SK-N-SH (cell line): ENCODE data around the gene PLCG2. TPM values are rescaled to one million over a fixed set of nuclear protein-coding genes. Genes with fewer than 3 reads are reported as not detected.

Experiments used
- CTCF ChIA-PET: fragments of 300-600, 350-600 bp; formaldehyde crosslinking; extraction: SDS; loops from one replicate; lab custom pipeline; 2021; lab: Yijun Ruan, JAX
- POLR2A ChIA-PET: fragments of 350-600 bp; sonication (Branson Sonifier 250); formaldehyde crosslinking; extraction: SDS; loops from one replicate; lab custom pipeline; 2020; ENCODE audit warnings: antibody characterized with exemption, inconsistent platforms; lab: Yijun Ruan, JAX
- DNase-seq: peaks from one replicate; pipeline ENCODE4 v3.0.0; 2012
- H2AFZ ChIP-seq: fragments of 200-600 bp; sonication (generic); 2 replicates; pipeline ENCODE4 v1.8.1; 2016; ENCODE audit warnings: antibody characterized with exemption, mild to moderate bottlenecking, low read depth
- H3F3A ChIP-seq: fragments of 200-600 bp; sonication (generic); replicated peaks from 2 replicates; pipeline ENCODE3; 2016; ENCODE audit warnings: antibody characterized with exemption, mild to moderate bottlenecking; ENCODE audit not compliant: insufficient read depth
- H3K27ac ChIP-seq, 2 experiments: fragments of 200-500 bp in 1 of 2; fragments of 200-600 bp in 1 of 2; sonication (Bioruptor generic) in 1 of 2; sonication (generic), shearing (Covaris generic) in 1 of 2; 2 replicates each; pipeline versions ENCODE4 v1.5.1 to v1.6.1; 2014 to 2016; ENCODE audit warnings: low read depth in 2 of 2, inconsistent platforms in 1 of 2, low read length in 1 of 2, mild to moderate bottlenecking in 1 of 2, mixed read lengths in 1 of 2
- H3K27me3 ChIP-seq: fragments of 200-600 bp; sonication (generic), shearing (Covaris generic); 2 replicates; pipeline ENCODE4 v1.6.1; 2016; ENCODE audit warnings: mixed run types; ENCODE audit not compliant: insufficient read depth
- H3K36me3 ChIP-seq, 2 experiments: fragments of 200-500 bp in 1 of 2; fragments of 200-600 bp in 1 of 2; sonication (Bioruptor generic) in 1 of 2; sonication (generic) in 1 of 2; replicated peaks in 1 of 2; 2 replicates each; pipeline versions ENCODE3 to v1.5.1; 2014 to 2016; ENCODE audit warnings: low read length in 1 of 2, mild to moderate bottlenecking in 1 of 2; ENCODE audit not compliant: insufficient read depth in 2 of 2, control insufficient read depth in 1 of 2
- H3K4me1 ChIP-seq, 2 experiments: fragments of 200-500 bp in 1 of 2; fragments of 200-600 bp in 1 of 2; sonication (Bioruptor generic) in 1 of 2; sonication (generic), shearing (Covaris generic) in 1 of 2; 2 replicates each; pipeline versions ENCODE4 v1.5.1 to v1.6.1; 2014 to 2016; ENCODE audit warnings: low read depth in 1 of 2, low read length in 1 of 2, mixed run types in 1 of 2; ENCODE audit not compliant: insufficient read depth in 2 of 2, control insufficient read depth in 1 of 2
- H3K4me2 ChIP-seq: fragments of 200-600 bp; sonication (generic), shearing (Covaris generic); 2 replicates; pipeline ENCODE4 v1.6.1; 2017; ENCODE audit warnings: mixed run types
- H3K4me3 ChIP-seq, 2 experiments: fragments of 200-500 bp in 1 of 2; fragments of 200-600 bp in 1 of 2; sonication (Bioruptor generic) in 1 of 2; sonication (generic), shearing (Covaris generic) in 1 of 2; 2 replicates each; pipeline versions ENCODE4 v1.5.1 to v1.8.1; 2014 to 2016; ENCODE audit warnings: low read depth in 2 of 2, inconsistent platforms in 1 of 2, low read length in 1 of 2, mild to moderate bottlenecking in 1 of 2, mixed read lengths in 1 of 2, moderate library complexity in 1 of 2
- H3K79me2 ChIP-seq: fragments of 200-600 bp; sonication (generic); 2 replicates; pipeline ENCODE4 v1.8.1; 2017; ENCODE audit warnings: mild to moderate bottlenecking; ENCODE audit not compliant: insufficient read depth
- H3K9ac ChIP-seq: fragments of 200-600 bp; sonication (generic); 2 replicates; pipeline ENCODE4 v1.6.1; 2017; ENCODE audit warnings: mixed run types
- H3K9me2 ChIP-seq: fragments of 200-600 bp; sonication (generic); 2 replicates; pipeline ENCODE4 v1.6.1; 2017; ENCODE audit warnings: mixed run types
- H3K9me3 ChIP-seq: fragments of 200-600 bp; sonication (generic); 2 replicates; pipeline ENCODE4 v1.6.1; 2017; ENCODE audit warnings: mixed run types, mild to moderate bottlenecking, moderate library complexity
- H4K20me1 ChIP-seq: fragments of 200-600 bp; sonication (generic); 2 replicates; pipeline ENCODE4 v1.6.1; 2017; ENCODE audit warnings: mild to moderate bottlenecking, mixed run types; ENCODE audit not compliant: insufficient read depth
- CTCF ChIP-seq: fragments of 200-600 bp; sonication (generic); IDR thresholded peaks from 2 replicates; pipeline ENCODE4 v1.6.1; 2017; ENCODE audit warnings: antibody characterized with exemption, mild to moderate bottlenecking, moderate library complexity
- EP300 ChIP-seq, 2 experiments: IDR thresholded peaks; 2 replicates each; pipeline versions ENCODE4 v1.4.0 to v1.6.1; 2012; ENCODE audit warnings: borderline replicate concordance in 1 of 2, low read depth in 1 of 2, low read length in 1 of 2
- EZH2phosphoT487 ChIP-seq: fragments of 200-600 bp; sonication (generic); IDR thresholded peaks from 2 replicates; pipeline ENCODE4 v1.6.1; 2017; ENCODE audit warnings: low read depth, mixed run types, mild to moderate bottlenecking, antibody characterized with exemption, moderate library complexity, borderline replicate concordance
- FOSL2 ChIP-seq: IDR thresholded peaks from 2 replicates; pipeline ENCODE4 v1.4.0; 2012; ENCODE audit warnings: low read depth, mild to moderate bottlenecking, moderate library complexity, borderline replicate concordance
- JUND ChIP-seq: IDR thresholded peaks from 2 replicates; pipeline ENCODE4 v1.4.0; 2012
- MAX ChIP-seq: IDR thresholded peaks from 2 replicates; pipeline ENCODE4 v1.4.0; 2012; ENCODE audit warnings: low read depth
- MEF2A ChIP-seq: IDR thresholded peaks from 2 replicates; pipeline ENCODE4 v1.4.0; 2012; ENCODE audit warnings: low read depth, borderline replicate concordance
- MXI1 ChIP-seq: IDR thresholded peaks from 2 replicates; pipeline ENCODE4 v1.6.1; 2012; ENCODE audit warnings: mild to moderate bottlenecking, low read depth, low read length, improper control_type of control experiment
- NRF1 ChIP-seq: IDR thresholded peaks from 2 replicates; pipeline ENCODE4 v1.6.1; 2012; ENCODE audit warnings: low read depth, mild to moderate bottlenecking, low read length
- PBX3 ChIP-seq: IDR thresholded peaks from 2 replicates; pipeline ENCODE4; 2012
- RAD21 ChIP-seq: IDR thresholded peaks from 2 replicates; pipeline ENCODE4 v1.6.1; 2012; ENCODE audit warnings: mild to moderate bottlenecking, low read length
- RFX5 ChIP-seq: IDR thresholded peaks from 2 replicates; pipeline ENCODE4 v1.6.1; 2012; ENCODE audit warnings: mild to moderate bottlenecking, improper control_type of control experiment, low read length
- RXRA ChIP-seq: IDR thresholded peaks from 2 replicates; pipeline ENCODE4 v1.4.0; 2012; ENCODE audit warnings: low read depth, mild to moderate bottlenecking, borderline replicate concordance
- TAF1 ChIP-seq: IDR thresholded peaks from 2 replicates; pipeline ENCODE4 v1.6.1; 2012; ENCODE audit warnings: low read depth, mild to moderate bottlenecking, low read length, moderate library complexity, borderline replicate concordance
- TCF12 ChIP-seq: IDR thresholded peaks from 2 replicates; pipeline ENCODE4 v1.4.0; 2012
- TEAD4 ChIP-seq: IDR thresholded peaks from 2 replicates; pipeline ENCODE4 v1.4.0; 2012; ENCODE audit warnings: mild to moderate bottlenecking, borderline replicate concordance; ENCODE audit not compliant: insufficient read depth
- USF2 ChIP-seq: fragments of 150-350 bp; IDR thresholded peaks from 2 replicates; pipeline ENCODE4 v1.6.1; 2017; ENCODE audit warnings: antibody characterized with exemption, low read length, low read depth, borderline replicate concordance
- YY1 ChIP-seq: IDR thresholded peaks from 2 replicates; pipeline ENCODE4 v1.4.0; 2012; ENCODE audit warnings: low read depth, mild to moderate bottlenecking
- ZBTB33 ChIP-seq: IDR thresholded peaks from 2 replicates; pipeline ENCODE4 v1.4.0; 2012; ENCODE audit warnings: low read depth, borderline replicate concordance
- WGBS: methylation state at CpG from one replicate; pipeline ENCODE4 v1.1.6; 2017; ENCODE audit warnings: low lambda C conversion rate; 5-methylcytosine and 5-hydroxymethylcytosine counted together
- polyA plus RNA-seq, 3 experiments: library from polyadenylated mRNA; depleted of rRNA; stranded (reverse); fragments of >200 nt; gene quantifications; 2 replicates each; pipeline ENCODE4 v1.2.3, GENCODE V29; 2012

Gene PLCG2
- polyA plus RNA-seq, 1 of the 3 experiments (the other 2 are of a cell fraction) = 0.23 TPM

- H3K4me1 ChIP-seq = no peaks in the 10 kb centered on the region
- H2AFZ ChIP-seq = no peak overlapping the region
- TF ChIP-seq ZBTB33 (no peak), MXI1 (no peak), EZH2phosphoT487 (no peak), PBX3 (no peak), FOSL2 (no peak), RXRA (no peak), TAF1 (no peak), JUND (no peak), CTCF (no peak), USF2 (no peak)
- no peak overlapping the region for H3K9ac ChIP-seq
- no peaks in the 10 kb centered on the region for H3F3A ChIP-seq
- 62% methylated on average over 3 of the region's 3 CpGs for WGBS
- H3K27me3 ChIP-seq = no peaks in the 10 kb centered on the region
- H4K20me1 ChIP-seq = no peaks in the 10 kb centered on the region
- H3K4me3 ChIP-seq = no peak overlapping the region
- no peaks in the 10 kb centered on the region for H3K36me3 ChIP-seq
- H3K4me2 ChIP-seq = no peak overlapping the region
- H3K27ac ChIP-seq = no peak overlapping the region
- no peaks in the 10 kb centered on the region for H3K9me3 ChIP-seq
- H3K79me2 ChIP-seq = no peaks in the 10 kb centered on the region
- no peaks in the 10 kb centered on the region for H3K9me2 ChIP-seq
- CTCF ChIA-PET = no interaction called here
- no peak for DNase-seq
- POLR2A ChIA-PET = no interaction called here
Observed at GRCh38 chr16:81803332-81803731, 24.2 kb downstream of the PLCG2 start.

- Histone ChIP-seq H3K27me3 (no peaks in the 10 kb centered on the region), H3K9me2 (no peaks in the 10 kb centered on the region), H3K4me3 (no peak overlapping the region), H3K9ac (no peak overlapping the region), H2AFZ (no peak overlapping the region), H3K4me2 (no peak overlapping the region), H3K4me1 (no peaks in the 10 kb centered on the region), H3K27ac (no peak overlapping the region), H3K79me2 (no peaks in the 10 kb centered on the region), H3F3A (no peaks in the 10 kb centered on the region), H3K9me3 (no peaks in the 10 kb centered on the region), H3K36me3 (no peaks in the 10 kb centered on the region), H4K20me1 (no peaks in the 10 kb centered on the region)
- ChIA-PET CTCF (no interaction called here), POLR2A (no interaction called here)
- 12% methylated on average over 2 of the region's 2 CpGs for WGBS
- TF ChIP-seq RXRA (no peak), TCF12 (no peak), TEAD4 (no peak), RFX5 (no peak), MEF2A (no peak), YY1 (no peak), CTCF (no peak), MAX (no peak), RAD21 (no peak), NRF1 (no peak), EP300 (IDR thresholded peaks at IDR 0.05; ENCODE audit: borderline replicate concordance in 1 of 2, low read depth in 1 of 2, low read length in 1 of 2) (no peak)
- no peak for DNase-seq
Observed at GRCh38 chr16:81804134-81804610, 25.1 kb downstream of the PLCG2 start.
